HepG2 (cell line): Measurements from ENCODE around the gene PHTF1. TPM values are rescaled to one million over a fixed set of nuclear protein-coding genes. Genes with fewer than 3 reads are reported as not detected.

Source experiments
- CBX2 ChIP-seq, 2 experiments: fragments of 200-600 bp in 1 of 2; sonication (generic); formaldehyde crosslinking in 1 of 2; IDR thresholded peaks; 2 replicates each; pipeline versions ENCODE4 v1.7.0 to v1.8.1; 2018 to 2022; ENCODE audit warnings: low read depth in 2 of 2, low read length in 1 of 2, mild to moderate bottlenecking in 1 of 2, missing genetic modification reagents in 1 of 2
- CEBPG ChIP-seq: IDR thresholded peaks from 2 replicates; pipeline ENCODE4 v1.6.1; 2016
- HNF1A ChIP-seq, 2 experiments: sonication (generic) in 1 of 2; formaldehyde crosslinking in 1 of 2; IDR thresholded peaks; 2 replicates each; pipeline versions ENCODE4 v1.4.0 to v1.6.1; 2016 to 2020; ENCODE audit warnings: borderline replicate concordance in 1 of 2, low read depth in 1 of 2, mild to moderate bottlenecking in 1 of 2, missing genetic modification reagents in 1 of 2
- KDM3A ChIP-seq: IDR thresholded peaks from 2 replicates; pipeline ENCODE4 v1.6.1; 2018; ENCODE audit warnings: low read depth, missing compliant biosample characterization
- KLF13 ChIP-seq: sonication (generic); formaldehyde crosslinking; IDR thresholded peaks from 2 replicates; pipeline ENCODE4 v1.4.0; 2020; ENCODE audit warnings: mild to moderate bottlenecking, missing genetic modification reagents
- MED13 ChIP-seq: sonication (generic); formaldehyde crosslinking; IDR thresholded peaks from 2 replicates; pipeline ENCODE4 v1.5.0; 2020; ENCODE audit warnings: missing genetic modification reagents
- ZBTB4 ChIP-seq: sonication (generic); formaldehyde crosslinking; IDR thresholded peaks from 2 replicates; pipeline ENCODE4 v1.4.0; 2020; ENCODE audit warnings: missing genetic modification reagents, mild to moderate bottlenecking, borderline replicate concordance
- ZNF24 ChIP-seq: fragments of 450-650 bp; IDR thresholded peaks from 2 replicates; pipeline ENCODE4 v1.6.1; 2017; ENCODE audit warnings: antibody characterized with exemption, mild to moderate bottlenecking
- ZNF263 ChIP-seq: sonication (generic); formaldehyde crosslinking; IDR thresholded peaks from 2 replicates; pipeline ENCODE4 v1.4.0; 2020; ENCODE audit warnings: missing genetic modification reagents
- ZNF646 ChIP-seq: sonication (generic); formaldehyde crosslinking; IDR thresholded peaks from 2 replicates; pipeline ENCODE4 v1.9.0; 2021; ENCODE audit warnings: mild to moderate bottlenecking, missing genetic modification reagents
- ZNF703 ChIP-seq: sonication (generic); formaldehyde crosslinking; IDR thresholded peaks from 2 replicates; pipeline ENCODE4 v1.5.1; 2020; ENCODE audit warnings: missing genetic modification reagents, mild to moderate bottlenecking, moderate library complexity, borderline replicate concordance
- ZNF816 ChIP-seq: sonication (generic); formaldehyde crosslinking; IDR thresholded peaks from 2 replicates; pipeline ENCODE4 v1.8.0; 2022; ENCODE audit warnings: missing genetic modification reagents, mild to moderate bottlenecking, borderline replicate concordance
- polyA plus RNA-seq, 8 experiments: library from polyadenylated mRNA; depleted of rRNA in 3 of 8; stranded (reverse) in 7 of 8; unstranded in 1 of 8; fragments of >200 nt; fragmentation: Illumina TruSeq in 4 of 8; extraction: Trizol in 4 of 8; gene quantifications; 2 replicates each; pipeline versions ENCODE4 v1.2.1 to v1.2.3, GENCODE V29; 2011 to 2016; ENCODE audit warnings: low read depth in 4 of 8, missing spikeins in 1 of 8, mixed read lengths in 1 of 8; ENCODE audit not compliant: insufficient read depth in 1 of 8
- total RNA-seq, 5 experiments: library from RNA; depleted of rRNA; stranded (reverse); fragments of >200 nt; fragmentation: Illumina TruSeq; extraction: Trizol; gene quantifications; 2 replicates each; pipeline ENCODE4 v1.2.3, GENCODE V29; 2016; ENCODE audit warnings: low read depth in 1 of 5

The PHTF1 gene
- total and polyA plus RNA-seq, 2 of the 13 experiments (the other 11 are each of a cell fraction or from before 2014, with no cell fraction given): 5.0 to 19.7 TPM

GRCh38 chr1:113692824-113693431 lies 66.4 kb downstream of the PHTF1 start (continued):
- TF ChIP-seq ZNF646 (no peak), CEBPG (CRISPR knock-in tag) (no peak), HNF1A (IDR thresholded peaks at IDR 0.05; ENCODE audit: low read depth) (no peak), HNF1A (CRISPR knock-in tag; IDR thresholded peaks at IDR 0.05; ENCODE audit: borderline replicate concordance) (no peak), KDM3A (CRISPR knock-in tag) (no peak), ZBTB4 (CRISPR knock-in tag) (no peak), CBX2 (IDR thresholded peaks at IDR 0.05; ENCODE audit: low read depth, low read length) (no peak), CBX2 (CRISPR knock-in tag; IDR thresholded peaks at IDR 0.05; ENCODE audit: low read depth) (no peak), MED13 (no peak), KLF13 (CRISPR knock-in tag) (no peak), ZNF263 (no peak), ZNF816 (CRISPR knock-in tag) (no peak), ZNF703 (CRISPR knock-in tag) (no peak), ZNF24 (no peak)
